Gastroesophageal sphincter (tissue), 4 donors: ENCODE data around the gene CAMSAP1. TPM values are rescaled to one million over a fixed set of nuclear protein-coding genes. Genes with fewer than 3 reads are reported as not detected.

Experiments used
- ATAC-seq: fragments of 150-250 bp; one replicate; pipeline ENCODE4 v1.9.1; 2016; ENCODE audit warnings: mild to moderate bottlenecking, moderate library complexity
- H3K27ac ChIP-seq, 4 donors: fragments of 200-600 bp; sonication (generic) in 3 of 4; 1 replicate in 3 of 4; 2 replicates in 1 of 4; pipeline ENCODE4 v1.5.1; 2016 to 2019
- H3K27me3 ChIP-seq: fragments of 200-600 bp; sonication (generic); one replicate; pipeline ENCODE4 v1.5.1; 2019
- H3K36me3 ChIP-seq, 2 donors: fragments of 200-600 bp; sonication (generic); one replicate each; pipeline ENCODE4 v1.5.1; 2019; ENCODE audit warnings: control low read depth in 1 of 2
- H3K4me1 ChIP-seq, 3 donors: fragments of 200-600 bp; sonication (generic); 1 replicate in 2 of 3; 2 replicates in 1 of 3; pipeline ENCODE4 v1.5.1; 2016 to 2019; ENCODE audit warnings: control low read depth in 2 of 3
- H3K4me3 ChIP-seq, 2 donors: fragments of 200-600 bp; sonication (generic); one replicate each; pipeline ENCODE4 v1.5.1; 2019; ENCODE audit warnings: mild to moderate bottlenecking in 1 of 2, moderate library complexity in 1 of 2
- H3K9me3 ChIP-seq, 3 donors: fragments of 200-600 bp; sonication (generic); one replicate each; pipeline ENCODE4 v1.5.1; 2017 to 2019; ENCODE audit warnings: control low read depth in 2 of 3
- CTCF ChIP-seq, 4 experiments: fragments of 200-600 bp in 2 of 4; fragments of 450-650 bp in 2 of 4; sonication (generic) in 1 of 4; IDR thresholded peaks; one replicate each; pipeline ENCODE4 v1.5.1; 2017 to 2019; ENCODE audit warnings: antibody characterized with exemption in 4 of 4, mild to moderate bottlenecking in 2 of 4, moderate library complexity in 2 of 4
- EP300 ChIP-seq: sonication (generic); formaldehyde crosslinking; IDR thresholded peaks from one replicate; pipeline ENCODE4 v1.6.1; 2017; ENCODE audit warnings: antibody characterized with exemption, mild to moderate bottlenecking
- POLR2A ChIP-seq, 2 donors: fragments of 450-650 bp; IDR thresholded peaks; one replicate each; pipeline ENCODE4 v1.6.1; 2017; ENCODE audit warnings: antibody characterized with exemption in 2 of 2, mild to moderate bottlenecking in 2 of 2, moderate library complexity in 1 of 2
- POLR2AphosphoS5 ChIP-seq: sonication (generic); formaldehyde crosslinking; IDR thresholded peaks from one replicate; pipeline ENCODE4 v1.6.1; 2017; ENCODE audit warnings: antibody characterized with exemption
- WGBS, 2 donors: methylation state at CpG; one replicate each; pipeline ENCODE4 v1.1.5; 2018; ENCODE audit warnings: low coverage in 1 of 2; 5-methylcytosine and 5-hydroxymethylcytosine counted together
- total RNA-seq, 4 donors: library from RNA; depleted of rRNA; stranded (reverse); fragments of >200 nt; gene quantifications; one replicate each; pipeline ENCODE4 v1.1.0, GENCODE V29; 2016

CAMSAP1 gene
- total RNA-seq, 4 donors from 2014 or later: 27.5 to 49.2 (median 28.2) TPM

GRCh38 chr9:135777623-135778177, 129.6 kb downstream of the CAMSAP1 start:
- peaks cover 70% of the 10 kb centered on the region for H3K27me3 ChIP-seq
- no peaks in the 10 kb centered on the region for H3K36me3 ChIP-seq
- H3K4me3 ChIP-seq: no peak overlapping the region
- no peak for ATAC-seq
- no peaks in the 10 kb centered on the region for H3K4me1 ChIP-seq
- H3K9me3 ChIP-seq: no peaks in the 10 kb centered on the region
- TF ChIP-seq POLR2AphosphoS5: no peak
- no peak for TF ChIP-seq EP300
- no peak for TF ChIP-seq CTCF (IDR thresholded peaks at IDR 0.05)
- no peak for TF ChIP-seq POLR2A (IDR thresholded peaks at IDR 0.05)
- no peak overlapping the region for H3K27ac ChIP-seq

GRCh38 chr9:135776893-135777622, 130.3 kb downstream of the CAMSAP1 start:
- Histone ChIP-seq H3K27me3 (peaks cover 70% of the 10 kb centered on the region), H3K4me3 (no peak overlapping the region), H3K36me3 (no peaks in the 10 kb centered on the region), H3K27ac (no peak overlapping the region), H3K9me3 (no peaks in the 10 kb centered on the region), H3K4me1 (no peaks in the 10 kb centered on the region)
- ATAC-seq: no peak
- WGBS, 2 donors: 65% methylated on average over 2 of the region's 25 CpGs; no CpG with 5 or more reads in 1 of the 2 donors
- TF ChIP-seq EP300: no peak
- no peak for TF ChIP-seq POLR2A (IDR thresholded peaks at IDR 0.05)
- TF ChIP-seq POLR2AphosphoS5: no peak
- no peak for TF ChIP-seq CTCF (IDR thresholded peaks at IDR 0.05)

- no peak for ATAC-seq
- 36 to 65% methylated on average over 3 to 6 of the region's 7 CpGs for WGBS, 2 donors
- Histone ChIP-seq H3K4me3 (no peak overlapping the region), H3K36me3 (no peaks in the 10 kb centered on the region), H3K27me3 (peaks cover 77% of the 10 kb centered on the region), H3K27ac (no peak overlapping the region), H3K4me1 (no peaks in the 10 kb centered on the region), H3K9me3 (no peaks in the 10 kb centered on the region)
- TF ChIP-seq EP300 (no peak), CTCF (IDR thresholded peaks at IDR 0.05) (no peak), POLR2A (IDR thresholded peaks at IDR 0.05) (no peak), POLR2AphosphoS5 (no peak)
Observed at GRCh38 chr9:135775911-135776310, 131.4 kb downstream of the CAMSAP1 start.

GRCh38 chr9:135774794-135775525, 132.4 kb downstream of the CAMSAP1 start:
- TF ChIP-seq CTCF (IDR thresholded peaks at IDR 0.05) (no peak), EP300 (no peak), POLR2AphosphoS5 (no peak), POLR2A (IDR thresholded peaks at IDR 0.05) (no peak)
- Histone ChIP-seq H3K27ac (no peak overlapping the region), H3K9me3 (no peaks in the 10 kb centered on the region), H3K4me3 (no peak overlapping the region), H3K4me1 (no peaks in the 10 kb centered on the region), H3K36me3 (no peaks in the 10 kb centered on the region), H3K27me3 (peaks cover 78% of the 10 kb centered on the region)
- no peak for ATAC-seq
- 80 to 82% methylated on average over 1 to 5 of the region's 24 CpGs for whole genome bisulfite sequencing, 2 donors
